Fibroblast of skin of back (primary cell): Measurements from ENCODE around the gene IGSF6.
"Not testable (repeated sequence)": the region's sequence is repeated elsewhere in the genome, so short reads cannot be mapped to it uniquely, and the experiment has no call there.

Experiments
- DNase-seq: peaks from one replicate; pipeline ENCODE4 v3.0.0-alpha.2; 2013

Gene IGSF6

DNA sequence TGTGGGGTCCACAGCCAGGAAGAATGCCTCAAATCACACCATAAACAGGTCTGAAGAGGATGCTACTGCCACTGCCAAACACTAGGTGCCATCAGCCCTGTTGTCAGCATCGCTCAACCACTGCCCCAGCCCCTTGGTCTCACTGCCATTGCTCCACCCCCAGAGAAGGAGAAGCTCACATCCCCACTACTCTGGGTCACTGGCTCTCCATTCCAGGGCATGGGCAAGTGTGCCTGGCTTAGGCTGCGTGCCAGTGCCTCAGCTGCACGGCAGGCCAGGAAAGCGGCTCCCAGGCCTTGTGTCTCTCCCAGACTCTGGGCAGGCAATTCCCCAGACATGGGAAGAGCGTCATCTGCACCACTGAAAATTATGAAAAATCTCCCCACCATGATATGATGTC lies 1.2 kb upstream of the IGSF6 start:
- DNase-seq = no peak

DNA sequence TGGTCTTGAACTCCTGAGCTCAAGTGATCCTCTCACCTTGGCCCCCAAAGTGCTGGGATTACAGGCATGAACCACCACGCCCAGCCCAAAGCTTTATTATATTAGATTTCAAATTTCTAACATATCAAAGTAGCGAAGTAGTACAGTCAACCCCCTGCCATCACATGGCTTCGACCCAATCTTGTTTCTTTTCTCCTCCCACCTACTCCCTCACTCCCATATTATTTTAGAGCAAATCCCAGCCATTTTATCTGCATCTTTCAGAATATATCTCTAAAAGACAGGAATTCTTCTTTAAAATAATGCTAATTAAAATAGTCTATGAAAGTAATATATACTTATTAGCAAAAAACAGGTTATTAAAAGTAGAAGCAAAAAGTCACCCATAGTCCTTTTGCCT lies 893 bp downstream of the IGSF6 start:
- no peak for DNase-seq

DNA sequence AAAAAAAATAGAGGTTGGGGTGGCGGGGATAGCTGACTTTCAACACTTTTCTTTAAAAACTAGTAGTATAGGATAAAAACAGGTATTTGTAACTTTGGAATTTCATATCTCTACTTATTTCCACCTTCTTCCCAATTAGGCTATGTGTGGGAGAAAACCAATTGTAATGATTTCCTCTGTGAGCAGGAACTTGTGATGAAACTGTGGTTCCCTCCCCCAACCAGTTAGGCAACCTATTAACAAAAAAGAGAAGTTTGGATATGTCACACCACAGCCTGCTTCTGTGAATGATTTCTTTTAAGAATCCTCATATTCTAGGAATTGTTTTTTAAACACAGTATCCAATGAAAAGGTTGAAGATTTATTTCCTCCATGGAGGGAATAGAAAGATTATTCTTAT lies 1.9 kb downstream of the IGSF6 start:
- DNase-seq = no peak

DNA sequence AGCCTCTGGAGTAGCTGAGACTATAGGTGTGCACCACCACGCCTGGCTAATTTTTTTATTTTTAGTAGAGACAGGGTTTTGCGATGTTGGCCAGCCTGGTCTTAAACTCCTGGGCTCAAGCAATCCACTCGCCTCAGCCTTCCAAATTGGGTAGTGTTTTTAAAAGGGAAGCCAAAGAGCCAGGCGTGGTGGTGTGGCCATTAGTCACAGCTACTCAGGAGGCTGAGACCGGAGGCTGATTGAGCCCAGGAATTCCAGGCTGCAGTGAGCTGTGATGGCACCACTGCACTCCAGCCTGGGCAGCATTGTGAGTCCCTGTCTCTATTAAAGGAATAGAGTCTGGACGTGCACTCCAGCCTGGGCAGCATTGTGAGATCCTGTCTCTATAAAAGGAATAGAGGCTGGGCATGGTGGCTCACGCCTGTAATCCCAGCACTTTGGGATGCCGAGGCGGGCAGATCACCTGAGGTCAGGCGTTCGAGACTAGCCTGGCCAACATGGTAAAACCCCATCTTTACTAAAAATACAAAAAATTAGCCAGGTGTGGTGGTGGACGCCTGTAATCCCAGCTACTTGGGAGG lies 2.5 kb downstream of the IGSF6 start:
- not testable (repeated sequence) for DNase-seq

DNA sequence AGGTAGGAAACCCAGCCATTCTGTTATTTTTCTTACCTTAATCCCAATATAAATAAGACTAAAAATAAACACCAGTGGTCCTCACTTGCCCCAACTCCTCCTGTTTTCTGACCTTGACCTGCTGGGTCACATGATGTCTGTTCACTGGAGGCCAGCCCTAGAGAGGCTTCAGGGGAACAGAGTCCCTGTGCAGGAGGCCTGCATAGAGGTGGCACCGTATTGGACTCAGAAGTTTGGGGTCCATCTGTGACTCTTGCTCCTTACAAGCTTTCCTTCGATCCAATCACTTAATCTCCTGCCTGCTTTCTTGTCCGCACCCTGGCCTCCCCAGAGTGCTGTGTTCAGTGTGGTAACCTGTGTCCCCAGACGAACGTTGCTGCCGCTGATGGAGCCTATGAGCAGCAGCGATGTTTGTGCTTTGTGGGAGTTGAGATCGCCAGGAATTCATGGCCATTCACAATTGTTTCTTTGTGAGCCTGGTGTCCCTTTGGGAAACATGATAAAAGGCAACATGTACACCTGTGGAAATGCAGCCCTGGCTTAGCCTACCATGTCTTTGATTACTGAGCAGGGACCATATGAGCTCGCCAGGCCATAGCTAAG lies 4.7 kb downstream of the IGSF6 start:
- DNase-seq = no peak

DNA sequence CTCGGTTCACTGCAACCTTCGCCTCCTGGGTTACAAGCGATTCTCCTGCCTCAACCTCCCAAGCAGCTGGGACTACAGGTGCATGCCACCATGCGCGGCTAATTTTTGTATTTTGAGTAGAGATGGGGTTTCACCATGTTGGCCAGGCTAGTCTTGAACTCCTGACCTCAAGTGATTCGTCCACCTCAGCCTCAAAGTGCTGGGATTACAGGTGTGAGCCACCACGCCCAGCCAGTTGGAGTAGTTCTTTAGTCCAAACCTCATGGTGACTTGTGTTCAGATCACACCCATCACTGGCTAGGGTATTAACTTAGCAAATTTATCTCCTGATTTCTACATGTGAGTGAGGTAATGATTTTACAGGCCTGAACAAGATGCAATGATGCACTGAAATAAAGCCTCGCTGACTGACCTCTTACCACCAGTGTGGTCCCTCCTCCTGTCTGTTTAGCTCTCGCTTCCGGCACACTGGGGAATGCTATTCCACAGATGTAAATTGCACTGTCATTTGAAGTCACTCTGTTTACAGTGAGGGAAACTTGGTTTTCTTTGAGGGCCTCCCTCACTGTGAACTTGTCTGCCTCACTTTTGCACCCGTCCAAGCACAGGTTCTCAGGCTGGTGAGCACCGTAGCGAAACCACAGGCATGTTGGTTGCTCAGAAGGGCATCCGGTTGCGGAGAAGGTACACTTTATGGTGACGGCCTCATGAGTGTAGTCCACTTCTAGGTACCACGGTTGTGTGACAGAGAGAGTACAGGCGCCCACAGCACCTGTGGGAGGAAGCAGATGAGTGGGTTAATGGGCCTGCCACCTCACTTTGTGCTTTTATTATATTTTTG lies 5.5 kb downstream of the IGSF6 start:
- no peak for DNase-seq

DNA sequence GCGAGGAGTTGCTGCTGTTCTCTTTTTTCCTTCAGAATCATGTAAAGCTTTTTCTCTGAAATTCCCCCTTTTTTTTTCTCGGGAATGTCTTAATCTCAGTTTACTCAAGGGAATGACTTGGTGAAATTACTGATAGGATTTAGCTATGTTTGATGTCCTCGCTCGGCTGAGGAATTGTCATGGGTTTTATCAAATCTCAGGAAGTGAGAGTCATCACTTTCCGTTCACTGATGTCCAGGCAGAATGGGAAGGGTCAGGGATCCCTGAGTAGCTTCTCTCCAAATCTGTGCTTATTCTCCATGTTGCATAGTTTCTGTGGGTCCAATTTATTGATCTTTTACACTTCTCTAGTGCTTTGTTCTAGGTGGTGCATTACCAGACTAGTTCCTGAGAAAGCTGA lies 6.3 kb downstream of the IGSF6 start:
- no peak for DNase-seq

DNA sequence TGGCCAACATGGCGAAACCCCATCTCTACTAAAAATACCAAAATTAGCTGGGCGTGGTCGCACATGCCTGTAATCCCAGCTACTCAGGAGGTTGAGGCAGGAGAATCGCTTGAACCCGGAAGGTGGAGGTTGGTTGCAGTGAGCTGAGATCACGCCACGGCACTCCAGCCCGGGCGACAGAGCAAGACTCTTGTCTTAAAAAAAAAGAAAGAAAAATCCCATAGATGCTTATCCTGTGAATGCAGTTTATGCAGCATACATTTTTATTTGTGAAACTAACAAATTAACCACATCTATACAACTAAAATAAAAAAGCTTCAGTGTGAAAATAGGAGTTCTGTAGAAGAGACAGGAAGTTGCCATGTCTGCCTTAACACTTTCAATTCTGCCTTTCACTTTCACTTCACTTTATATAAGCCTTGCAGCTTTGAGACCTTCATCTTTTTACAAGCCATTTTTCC lies 7.1 kb downstream of the IGSF6 start:
- DNase-seq = peak; percentile 15

DNA sequence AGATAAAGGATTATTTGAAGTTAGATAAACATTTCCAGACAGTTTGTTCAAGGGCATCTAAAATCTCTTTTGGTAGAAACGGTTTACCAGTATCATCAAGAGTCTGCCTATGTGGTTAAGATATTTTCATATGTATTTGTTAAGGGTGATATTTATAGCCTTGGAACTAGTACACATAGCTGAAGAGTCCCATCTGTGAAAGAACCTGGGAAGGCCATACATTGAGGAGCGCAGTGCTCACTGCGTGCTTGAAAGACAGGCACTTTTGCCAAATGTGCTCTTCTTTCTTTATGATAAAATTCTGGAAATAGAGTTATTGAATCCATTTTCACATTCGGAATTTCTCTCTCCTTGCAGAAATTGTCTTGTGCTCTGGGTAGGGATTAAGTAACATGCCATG lies 7.7 kb downstream of the IGSF6 start:
- no peak for DNase-seq

DNA sequence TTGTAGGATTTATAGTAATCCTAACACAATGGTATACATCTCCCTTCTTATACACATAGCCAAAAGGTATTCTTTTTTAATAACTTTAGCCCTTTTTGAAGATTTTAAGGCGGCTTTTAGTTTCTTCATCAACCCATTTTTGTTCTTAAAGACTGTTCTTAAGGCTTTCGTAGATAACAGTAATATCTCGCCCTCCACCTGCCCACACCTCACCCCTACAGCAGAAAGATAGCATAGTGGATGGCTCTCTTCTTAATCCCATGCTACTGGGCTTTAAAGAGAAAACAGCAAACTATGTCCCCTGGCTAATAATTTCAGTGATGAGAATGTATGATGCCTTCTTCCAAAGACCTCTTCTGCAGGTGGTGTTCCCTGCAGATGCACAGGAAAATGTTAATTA lies 8.6 kb downstream of the IGSF6 start:
- DNase-seq = no peak

DNA sequence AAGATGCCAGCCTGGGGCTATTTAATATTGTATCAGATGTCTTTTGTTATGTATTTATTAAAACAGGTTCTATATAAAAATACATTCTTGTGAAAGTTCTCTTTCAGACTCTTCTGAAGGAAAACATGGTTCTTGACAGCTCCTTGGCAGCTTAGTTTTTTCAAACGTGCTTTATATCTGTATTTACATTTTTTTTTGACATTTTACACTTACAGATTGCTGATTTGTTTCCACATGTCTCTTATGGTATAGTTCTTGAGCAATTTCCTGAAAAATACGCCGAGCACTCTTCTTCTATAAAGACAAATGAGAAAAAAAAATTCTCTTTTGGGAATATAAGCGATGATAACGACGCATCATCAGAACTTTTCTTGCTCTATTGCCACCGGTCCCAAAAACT lies 9.5 kb downstream of the IGSF6 start:
- DNase-seq = no peak

DNA sequence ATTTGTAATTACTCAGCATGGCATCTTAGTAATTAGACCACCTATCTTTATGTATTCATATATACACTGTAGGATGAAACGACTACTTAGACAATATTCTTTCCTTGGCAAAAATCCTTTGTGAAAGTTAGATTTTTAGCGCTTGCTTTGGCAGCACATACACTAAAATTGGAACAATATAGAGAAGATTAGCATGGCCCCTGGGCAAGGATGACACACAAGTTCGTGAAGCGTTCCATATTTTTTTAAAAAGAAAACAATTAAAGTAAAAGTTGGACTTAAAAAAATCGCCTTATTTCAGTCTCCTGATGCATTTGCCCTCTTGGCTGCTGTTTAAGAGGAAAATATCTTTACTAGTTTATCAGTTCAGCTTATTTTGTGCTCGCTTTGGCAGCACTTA lies 10.5 kb downstream of the IGSF6 start:
- DNase-seq = no peak

DNA sequence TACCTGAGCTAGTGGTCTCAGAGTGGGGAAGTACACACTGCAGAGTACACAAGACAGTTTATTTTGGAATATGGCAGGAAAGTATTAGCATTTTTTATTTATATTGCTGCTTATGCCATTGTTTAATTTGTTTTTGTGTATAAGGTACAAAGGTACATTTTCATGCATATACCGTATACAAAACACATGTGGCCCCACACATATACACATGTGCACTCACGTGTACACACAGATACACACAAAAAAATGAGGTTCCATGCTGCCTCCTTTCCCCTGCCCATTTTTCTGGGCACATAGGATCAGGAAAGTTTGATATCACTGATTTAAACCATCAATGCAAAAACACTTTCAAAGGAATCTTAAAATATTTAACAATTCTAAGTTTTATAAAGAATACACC lies 12.9 kb downstream of the IGSF6 start:
- no peak for DNase-seq

DNA sequence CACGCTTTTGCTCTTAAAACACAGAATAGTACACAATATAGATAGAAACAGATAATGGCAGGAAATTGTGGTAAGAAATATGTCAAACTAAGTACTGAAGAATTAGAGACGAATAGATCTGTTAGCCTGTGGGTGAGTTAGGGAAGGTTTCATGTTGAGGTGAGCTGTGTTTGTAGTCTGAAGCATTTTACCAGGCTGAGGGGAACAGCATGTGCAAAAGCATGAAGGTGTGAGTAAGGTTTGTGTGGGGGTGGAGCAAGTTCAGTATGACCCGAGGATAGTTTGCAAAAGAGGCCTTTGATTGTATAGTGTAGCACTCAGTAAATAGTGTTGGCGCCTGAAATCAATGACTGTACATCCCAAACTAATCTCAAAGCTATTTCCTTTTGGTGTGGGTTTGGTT lies 13.8 kb downstream of the IGSF6 start:
- DNase-seq = peak; percentile 51

DNA sequence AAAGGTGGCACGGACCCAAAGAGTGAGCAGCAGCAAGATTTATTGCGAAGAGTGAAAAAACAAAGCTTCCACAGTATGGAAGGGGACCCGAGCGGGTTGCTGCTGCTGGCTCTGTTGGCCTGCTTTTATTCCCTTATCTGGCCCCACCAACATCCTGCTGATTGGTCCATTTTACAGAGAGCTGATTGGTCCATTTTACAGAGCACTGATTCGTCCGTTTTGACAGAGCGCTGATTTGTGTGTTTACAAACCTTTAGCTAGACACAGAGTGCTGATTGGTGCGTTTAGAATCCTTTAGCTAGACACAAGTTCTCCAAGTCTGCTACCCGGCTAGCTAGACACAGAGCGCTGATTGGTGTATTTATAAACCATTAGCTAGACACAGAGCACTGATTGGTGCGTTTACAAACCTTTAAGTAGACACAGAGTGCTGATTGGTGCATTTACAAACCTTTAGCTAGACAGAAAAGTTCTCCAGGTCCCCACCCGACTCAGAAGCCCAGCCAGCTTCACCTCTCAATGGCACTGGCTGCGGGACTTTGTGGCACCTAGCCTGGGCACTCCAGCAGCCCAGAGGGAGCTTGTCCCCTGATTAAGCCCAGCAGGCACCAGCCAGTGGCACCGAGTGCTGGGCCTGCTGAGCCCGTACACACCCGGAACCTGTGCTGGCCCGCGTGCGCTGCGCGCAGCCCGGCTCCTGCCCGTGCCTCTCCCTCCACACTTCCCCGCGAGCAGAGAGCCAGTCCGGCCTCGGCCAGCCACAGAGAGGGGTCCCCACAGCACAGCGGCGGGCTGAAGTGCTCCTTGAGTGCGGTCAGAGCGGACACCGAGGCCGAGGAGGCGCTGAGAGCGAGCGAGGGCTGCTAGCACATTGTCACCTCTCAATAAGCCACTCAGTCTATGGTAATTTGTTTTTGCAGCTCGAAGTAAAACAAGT lies 15.1 kb downstream of the IGSF6 start:
- no peak for DNase-seq

DNA sequence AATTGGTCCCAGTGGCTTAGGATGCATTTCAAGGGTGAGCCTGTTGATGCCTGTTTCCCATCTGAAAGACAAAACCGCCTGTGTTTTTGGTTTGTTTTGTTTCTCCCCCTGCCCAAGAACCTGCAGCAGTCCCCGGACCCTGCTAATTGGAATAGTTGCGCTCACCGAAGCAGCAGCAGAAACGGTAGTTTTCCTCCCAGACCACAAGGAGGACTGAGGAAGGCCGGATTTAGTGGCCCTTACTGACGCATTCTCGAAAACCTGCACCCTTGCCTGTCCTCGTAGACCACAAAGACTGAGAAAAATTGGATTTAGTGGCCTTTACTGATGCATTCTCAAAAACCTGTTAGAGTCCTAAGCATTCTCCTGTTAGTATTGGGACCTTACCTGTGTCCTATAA lies 16.7 kb downstream of the IGSF6 start:
- DNase-seq = not testable (repeated sequence)

DNA sequence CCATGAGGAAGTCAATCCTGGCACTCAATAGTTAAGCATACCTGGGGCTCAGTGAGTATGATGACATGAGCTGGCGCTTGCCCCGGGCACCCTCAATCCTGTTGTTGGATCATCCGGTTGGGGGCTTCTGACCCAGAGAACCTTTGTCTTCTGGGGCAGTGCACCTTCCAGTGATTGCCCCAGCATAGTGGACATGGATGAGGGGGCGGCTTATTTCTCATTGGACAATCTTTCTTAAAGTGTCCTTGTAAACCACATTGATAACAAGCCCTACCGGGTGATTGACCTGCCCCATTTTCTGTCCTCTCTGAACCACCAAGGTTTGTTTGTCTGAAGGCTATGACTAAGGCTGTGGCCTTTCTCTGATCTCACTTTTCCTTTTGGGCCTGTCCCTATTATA lies 18.2 kb downstream of the IGSF6 start:
- no peak for DNase-seq

DNA sequence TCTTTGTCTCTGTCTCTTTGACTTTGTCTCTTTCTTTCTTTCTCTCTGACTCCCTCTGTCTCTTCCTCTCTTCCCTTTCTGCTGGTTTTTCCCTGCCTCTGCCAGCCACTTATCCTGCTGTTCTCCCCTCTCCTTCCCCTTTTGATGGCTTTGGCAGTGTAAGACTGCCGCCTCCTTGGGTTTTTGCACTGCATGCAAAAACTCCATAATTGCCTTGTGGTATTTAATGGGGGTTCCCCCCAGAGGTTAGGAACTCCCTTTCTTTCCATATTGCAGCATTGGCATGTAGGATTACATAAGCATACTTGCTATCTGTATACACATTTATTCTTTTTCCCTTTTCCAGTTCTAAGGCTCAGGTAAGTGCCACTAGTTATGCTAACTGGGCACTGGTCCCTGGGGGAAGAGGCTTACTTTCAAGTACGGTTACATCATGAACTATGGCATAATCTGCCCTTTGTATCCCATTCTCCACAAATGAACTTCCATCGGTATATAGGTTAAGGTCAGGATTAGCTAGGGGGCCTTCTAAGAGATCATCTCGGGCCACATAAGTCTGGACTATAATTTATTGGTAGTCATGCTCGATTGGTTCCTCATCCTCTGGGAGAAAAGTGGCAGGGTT lies 20.3 kb downstream of the IGSF6 start:
- not testable (repeated sequence) for DNase-seq

DNA sequence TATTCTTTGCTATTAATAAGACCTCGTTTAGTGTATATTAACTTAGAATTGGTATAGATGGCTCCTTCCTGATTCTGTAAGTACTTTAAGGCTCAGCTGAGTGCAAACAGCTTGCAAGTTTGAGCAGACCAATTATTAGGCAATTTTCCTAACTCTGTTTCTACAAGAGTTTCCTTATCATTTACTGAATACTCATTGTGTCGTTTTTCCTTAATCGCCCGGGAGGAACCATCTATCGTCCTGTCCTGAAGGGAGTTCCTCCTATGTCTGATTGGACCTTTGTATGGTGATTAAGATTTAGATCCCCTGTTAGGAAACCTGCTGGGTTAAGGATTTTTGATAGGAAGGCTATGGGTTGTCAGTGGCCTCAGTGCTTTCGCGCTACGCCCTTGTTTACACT lies 21.0 kb downstream of the IGSF6 start:
- DNase-seq = not testable (repeated sequence)

DNA sequence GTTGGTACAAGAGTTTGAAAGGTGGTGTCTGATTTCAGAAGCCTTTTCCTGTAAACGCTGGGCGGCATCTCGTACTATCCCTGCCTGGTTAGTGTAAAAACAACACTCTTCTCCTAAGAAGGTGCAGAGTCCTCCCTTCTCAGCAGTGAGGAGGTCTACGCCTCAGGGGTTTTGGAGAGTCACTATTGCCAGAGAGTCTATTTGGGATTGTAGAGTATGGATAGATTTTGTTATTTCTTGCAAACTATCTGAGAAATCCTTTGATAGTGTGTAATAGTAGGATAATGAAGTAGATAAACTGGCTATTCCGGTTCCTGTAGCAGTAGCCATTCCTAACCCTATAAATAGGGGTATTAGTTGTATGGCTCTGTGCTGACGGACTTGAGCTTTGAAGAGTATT lies 21.5 kb downstream of the IGSF6 start:
- not testable (repeated sequence) for DNase-seq

DNA sequence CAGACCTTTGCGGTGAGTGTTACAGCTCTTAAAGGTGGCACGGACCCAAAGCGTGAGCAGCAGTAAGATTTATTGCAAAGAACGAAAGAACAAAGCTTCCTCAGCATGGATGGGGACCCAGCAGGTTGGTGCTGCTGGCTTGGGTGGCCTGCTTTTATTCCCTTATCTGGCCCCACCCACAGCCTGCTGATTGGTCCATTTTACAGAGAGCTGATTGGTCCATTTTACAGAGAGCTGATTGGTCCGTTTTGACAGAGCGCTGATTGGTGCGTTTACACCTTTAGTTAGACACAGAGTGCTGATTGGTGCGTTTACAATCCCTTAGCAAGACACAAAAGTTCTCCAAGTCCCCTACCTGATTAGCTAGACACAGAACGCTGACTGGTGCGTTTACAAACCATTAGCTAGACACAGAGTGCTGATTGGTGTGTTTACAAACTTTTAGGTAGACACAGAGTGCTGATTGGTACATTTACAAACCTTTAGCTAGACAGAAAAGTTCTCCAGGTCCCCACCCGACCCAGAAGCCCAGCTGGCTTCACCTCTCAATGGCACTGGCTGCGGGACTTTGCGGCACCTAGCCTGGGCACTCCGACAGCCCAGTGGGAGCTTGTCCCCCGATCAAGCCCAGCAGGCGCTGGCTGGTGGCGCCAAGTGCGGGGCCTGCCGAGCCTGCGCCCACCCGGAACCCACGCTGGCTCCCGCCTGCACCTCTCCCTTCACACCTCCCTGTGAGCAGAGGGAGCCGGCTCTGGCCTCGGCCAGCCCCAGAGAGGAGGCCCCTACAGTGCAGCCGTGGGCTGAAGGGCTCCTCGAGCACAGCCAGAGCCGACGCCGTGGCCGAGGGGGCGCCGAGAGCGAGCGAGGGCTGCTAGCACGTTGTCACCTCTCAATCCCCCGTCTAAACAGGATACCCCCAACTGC lies 22.5 kb downstream of the IGSF6 start:
- DNase-seq = not testable (repeated sequence)
